ENCODE results near the gene PLPPR4. TPM values are rescaled to one million over a fixed set of nuclear protein-coding genes. Genes with fewer than 3 reads are reported as not detected.

PLPPR4 gene
- total RNA-seq, 4 donors from 2014 or later: 0.63 to 1.2 (median 0.79) TPM

GRCh38 chr1:99218999-99219398, 45.3 kb upstream of the PLPPR4 start:
- intact Hi-C loops (cut with DNase I): no loop called here
- Histone ChIP-seq H3K27ac (no peak overlapping the region), H3K4me1 (no peaks in the 10 kb centered on the region), H3K27me3 (no peaks in the 10 kb centered on the region), H3K9me3 (no peaks in the 10 kb centered on the region), H3K36me3 (no peaks in the 10 kb centered on the region), H3K4me3 (replicated peaks in 1 of 3) (no peak overlapping the region)
- TF ChIP-seq, protein P1, sequence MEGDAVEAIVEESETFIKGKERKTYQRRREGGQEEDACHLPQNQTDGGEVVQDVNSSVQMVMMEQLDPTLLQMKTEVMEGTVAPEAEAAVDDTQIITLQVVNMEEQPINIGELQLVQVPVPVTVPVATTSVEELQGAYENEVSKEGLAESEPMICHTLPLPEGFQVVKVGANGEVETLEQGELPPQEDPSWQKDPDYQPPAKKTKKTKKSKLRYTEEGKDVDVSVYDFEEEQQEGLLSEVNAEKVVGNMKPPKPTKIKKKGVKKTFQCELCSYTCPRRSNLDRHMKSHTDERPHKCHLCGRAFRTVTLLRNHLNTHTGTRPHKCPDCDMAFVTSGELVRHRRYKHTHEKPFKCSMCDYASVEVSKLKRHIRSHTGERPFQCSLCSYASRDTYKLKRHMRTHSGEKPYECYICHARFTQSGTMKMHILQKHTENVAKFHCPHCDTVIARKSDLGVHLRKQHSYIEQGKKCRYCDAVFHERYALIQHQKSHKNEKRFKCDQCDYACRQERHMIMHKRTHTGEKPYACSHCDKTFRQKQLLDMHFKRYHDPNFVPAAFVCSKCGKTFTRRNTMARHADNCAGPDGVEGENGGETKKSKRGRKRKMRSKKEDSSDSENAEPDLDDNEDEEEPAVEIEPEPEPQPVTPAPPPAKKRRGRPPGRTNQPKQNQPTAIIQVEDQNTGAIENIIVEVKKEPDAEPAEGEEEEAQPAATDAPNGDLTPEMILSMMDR (IDR thresholded peaks at IDR 0.05): no peak
- TF ChIP-seq POLR2A (IDR thresholded peaks at IDR 0.05): no peak
- no peak for DNase-seq

GRCh38 chr1:99227056-99227897, 37.0 kb upstream of the PLPPR4 start:
- no peak for TF ChIP-seq POLR2A (IDR thresholded peaks at IDR 0.05)
- TF ChIP-seq, protein P1 (IDR thresholded peaks at IDR 0.05): no peak
- intact Hi-C loops (cut with DNase I): no loop called here

DNA sequence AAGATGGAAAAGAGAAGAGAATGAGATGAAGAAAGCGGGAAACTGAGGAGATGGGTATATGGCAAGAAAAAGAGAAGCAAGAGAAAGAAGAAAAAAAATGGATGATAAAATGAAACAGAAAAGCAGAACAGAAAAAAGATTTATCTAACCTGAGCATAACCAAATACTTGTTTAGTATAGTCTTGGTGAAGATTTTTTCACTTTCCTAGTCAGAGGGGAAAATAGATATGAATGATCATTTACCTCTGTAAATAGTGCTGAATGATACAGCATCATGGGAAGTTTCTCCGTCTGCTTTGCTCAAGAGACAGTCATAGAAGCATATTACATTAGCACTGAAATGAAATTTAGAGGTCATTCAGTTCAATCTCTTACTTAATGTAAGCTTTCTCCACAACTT, 36.1 kb upstream of the PLPPR4 start:
- no peak for DNase-seq
- Histone ChIP-seq H3K27me3 (no peaks in the 10 kb centered on the region), H3K4me1 (no peaks in the 10 kb centered on the region), H3K9me3 (no peaks in the 10 kb centered on the region), H3K27ac (no peak overlapping the region), H3K36me3 (no peaks in the 10 kb centered on the region), H3K4me3 (replicated peaks in 1 of 3) (no peak overlapping the region)
- intact Hi-C loops (cut with DNase I): no loop called here
- WGBS, 2 donors: 71 to 81% methylated on average over 1 of the region's 2 CpGs
- no peak for TF ChIP-seq POLR2A (IDR thresholded peaks at IDR 0.05)
- TF ChIP-seq, protein P1 (IDR thresholded peaks at IDR 0.05): no peak

More at GRCh38 chr1:99227056-99227897, 37.0 kb upstream of the PLPPR4 start:
- no peaks in the 10 kb centered on the region for H3K4me1 ChIP-seq
- 69 to 74% methylated on average over 3 of the region's 3 CpGs for WGBS, 2 donors
- no peak for DNase-seq
- no peaks in the 10 kb centered on the region for H3K36me3 ChIP-seq
- no peak overlapping the region for H3K27ac ChIP-seq
- H3K4me3 ChIP-seq (replicated peaks in 1 of 3): no peak overlapping the region
- H3K9me3 ChIP-seq: no peaks in the 10 kb centered on the region
- no peaks in the 10 kb centered on the region for H3K27me3 ChIP-seq

- H3K9me3 ChIP-seq: no peaks in the 10 kb centered on the region
- intact Hi-C loops (cut with DNase I): no loop called here
- TF ChIP-seq, protein P1 (IDR thresholded peaks at IDR 0.05): no peak
- no peak overlapping the region for H3K4me3 ChIP-seq (replicated peaks in 1 of 3)
- no peak overlapping the region for H3K27ac ChIP-seq
- no peak for DNase-seq
- H3K27me3 ChIP-seq: no peaks in the 10 kb centered on the region
- 87 to 93% methylated on average over 3 of the region's 3 CpGs for WGBS, 2 donors
- no peaks in the 10 kb centered on the region for H3K4me1 ChIP-seq
- H3K36me3 ChIP-seq: no peaks in the 10 kb centered on the region
Observed at GRCh38 chr1:99229122-99229521, 35.2 kb upstream of the PLPPR4 start.

DNA sequence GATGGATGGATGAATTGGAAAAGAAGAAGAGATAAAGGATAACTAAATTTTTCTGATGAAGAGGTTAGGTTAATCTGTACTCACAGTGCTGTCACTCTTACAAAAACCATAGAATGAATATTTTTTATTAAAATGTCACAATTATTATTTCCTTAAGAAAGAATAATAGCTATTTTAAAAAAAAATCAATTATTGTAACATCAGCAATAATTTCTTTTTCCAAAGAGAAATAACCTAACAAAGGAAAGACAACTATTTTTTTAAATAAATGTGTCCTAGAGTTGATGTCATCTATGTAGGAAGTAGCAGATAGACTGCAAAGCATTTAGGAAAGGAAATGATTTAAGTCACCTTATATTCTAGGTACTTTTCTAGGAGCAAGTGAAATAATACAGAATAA, 33.6 kb upstream of the PLPPR4 start:
- Histone ChIP-seq H3K27ac (no peak overlapping the region), H3K36me3 (no peaks in the 10 kb centered on the region), H3K4me1 (no peaks in the 10 kb centered on the region), H3K27me3 (no peaks in the 10 kb centered on the region), H3K4me3 (replicated peaks in 1 of 3) (no peak overlapping the region), H3K9me3 (no peaks in the 10 kb centered on the region)
- intact Hi-C loops (cut with DNase I): no loop called here
- TF ChIP-seq POLR2A (IDR thresholded peaks at IDR 0.05): no peak
- TF ChIP-seq, protein P1 (IDR thresholded peaks at IDR 0.05): no peak
- DNase-seq: no peak

Measured in thyroid gland (tissue), 4 donors.